Measurements from ENCODE around the gene C19orf73. TPM values are rescaled to one million over a fixed set of nuclear protein-coding genes. Genes with fewer than 3 reads are reported as not detected.
"Not testable (repeated sequence)": the region's sequence is repeated elsewhere in the genome, so short reads cannot be mapped to it uniquely, and the experiment has no call there.

The C19orf73 gene
- total RNA-seq, 1 experiment from 2014 or later: 0.15 TPM

DNA sequence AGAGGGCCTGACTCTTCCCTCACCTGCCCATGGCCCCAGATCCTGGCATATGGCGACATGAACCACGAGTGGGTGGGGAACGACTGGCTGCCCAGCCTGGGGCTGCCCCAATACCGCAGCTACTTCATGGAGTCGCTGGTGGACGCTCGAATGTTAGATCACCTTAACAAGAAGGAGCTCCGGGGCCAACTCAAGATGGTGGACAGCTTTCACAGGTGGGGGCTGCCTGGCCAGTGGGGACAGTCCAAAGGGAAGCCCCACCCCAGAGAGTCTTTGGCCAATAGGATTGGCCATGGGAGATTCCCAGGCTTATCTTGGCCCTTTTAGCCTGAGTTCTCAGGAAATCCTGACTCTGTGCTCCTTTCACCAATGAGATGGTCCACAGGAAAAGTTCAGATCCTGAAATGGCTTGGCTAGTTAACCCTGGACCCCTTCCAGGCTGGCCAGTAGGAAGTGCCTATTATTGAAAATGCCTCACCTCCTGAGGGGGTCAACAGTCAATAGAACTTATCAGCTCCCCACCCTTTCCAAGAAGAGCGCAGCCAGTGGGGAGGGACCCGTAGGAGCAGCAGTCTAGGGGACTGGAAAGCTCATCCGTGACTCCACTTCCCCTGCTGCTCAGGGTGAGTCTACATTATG, 29.2 kb upstream of the C19orf73 start:
- Histone ChIP-seq H3K27me3 (ENCODE audit: low read length) (no peaks in the 10 kb centered on the region), H3K4me2 (ENCODE audit: low read length) (peak overlapping the region; percentile 91), H2AFZ (ENCODE audit: low read length) (no peak overlapping the region), H4K20me1 (ENCODE audit: low read length) (no peaks in the 10 kb centered on the region), H3K4me3 (ENCODE audit: low read length) (peak overlapping the region; percentile 71; the same call in 1 of the 2 replicates), H3K36me3 (ENCODE audit: low read depth, low read length) (no peaks in the 10 kb centered on the region), H3K9ac (ENCODE audit: low read length) (no peak overlapping the region), H3K79me2 (ENCODE audit: low read length) (no peaks in the 10 kb centered on the region), H3K27ac (ENCODE audit: low read length) (no peak overlapping the region), H3K4me1 (ENCODE audit: insufficient read depth, low read length) (peaks cover 25% of the 10 kb centered on the region), H3K9me3 (ENCODE audit: low read length) (no peaks in the 10 kb centered on the region), H3K9me2 (replicated peaks; ENCODE audit: low read length) (no peaks in the 10 kb centered on the region), H3F3A (ENCODE audit: low read length, unreplicated experiment) (no peaks in the 10 kb centered on the region)
- ChIA-PET POLR2A (ENCODE audit: unreplicated experiment) (no interaction called here), CTCF (interaction anchor here (0.5 to 1.5 kb wide), 2 partner anchors 51 to 53 kb away, joined by 3 to 11 read pairs; no protein-coding TSS in a partner anchor)
- BruUV-seq (replicated peaks): no TSS peak
- intact Hi-C loops (cut with micrococcal nuclease): no loop called here
- no peak for DNase-seq
- no peak for ATAC-seq
- TF ChIP-seq EZH2phosphoT487 (IDR thresholded peaks at IDR 0.05; ENCODE audit: borderline replicate concordance, low read length) (no peak), CTCF (conservative IDR thresholded peaks at IDR 0.05; ENCODE audit: low read depth, low read length) (no peak), EZH2 (IDR thresholded peaks at IDR 0.05; ENCODE audit: low read length, unreplicated experiment) (no peak)

DNA sequence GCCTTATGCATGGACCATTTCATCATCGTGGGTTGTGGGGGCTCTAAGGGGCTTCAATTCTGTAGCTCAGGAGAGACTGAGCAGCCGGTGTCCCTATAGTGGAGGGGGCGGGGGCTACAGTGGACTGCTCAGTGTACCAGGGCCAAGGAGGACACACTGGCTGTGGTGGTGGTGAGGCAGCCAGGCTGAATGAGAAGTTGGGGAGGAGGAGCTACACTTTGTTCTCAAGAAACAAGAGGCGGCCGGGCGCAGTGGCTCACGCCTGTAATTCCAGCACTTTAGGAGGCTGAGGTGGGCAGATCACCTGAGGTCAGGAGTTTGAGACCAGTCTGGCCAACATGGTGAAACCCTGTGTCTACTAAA, 27.4 kb upstream of the C19orf73 start:
- H3K9me3 ChIP-seq (ENCODE audit: low read length); POLR2A ChIA-PET (ENCODE audit: unreplicated experiment); H3K4me2 ChIP-seq (ENCODE audit: low read length); BruUV-seq (replicated peaks); H3K9ac ChIP-seq (ENCODE audit: low read length); H2AFZ ChIP-seq (ENCODE audit: low read length); CTCF ChIA-PET; H3K27me3 ChIP-seq (ENCODE audit: low read length); H3K36me3 ChIP-seq (ENCODE audit: low read depth, low read length); H4K20me1 ChIP-seq (ENCODE audit: low read length); intact Hi-C loops (cut with micrococcal nuclease); H3K4me3 ChIP-seq (ENCODE audit: low read length); H3K79me2 ChIP-seq (ENCODE audit: low read length); H3F3A ChIP-seq (ENCODE audit: low read length, unreplicated experiment); DNase-seq; H3K9me2 ChIP-seq (replicated peaks; ENCODE audit: low read length); ATAC-seq; H3K27ac ChIP-seq (ENCODE audit: low read length): not testable (repeated sequence)
- peaks cover 24% of the 10 kb centered on the region for H3K4me1 ChIP-seq (ENCODE audit: insufficient read depth, low read length)

- intact Hi-C loops (cut with micrococcal nuclease): no loop called here
- Histone ChIP-seq H4K20me1 (ENCODE audit: low read length) (no peaks in the 10 kb centered on the region), H2AFZ (ENCODE audit: low read length) (peak overlapping the region; percentile 23; the same call in 1 of the 2 replicates), H3F3A (ENCODE audit: low read length, unreplicated experiment) (no peaks in the 10 kb centered on the region), H3K9ac (ENCODE audit: low read length) (no peak overlapping the region), H3K79me2 (ENCODE audit: low read length) (peaks cover 6% of the 10 kb centered on the region), H3K36me3 (ENCODE audit: low read depth, low read length) (no peaks in the 10 kb centered on the region; the same call in 1 of the 2 replicates), H3K27me3 (ENCODE audit: low read length) (no peaks in the 10 kb centered on the region), H3K4me1 (ENCODE audit: insufficient read depth, low read length) (peaks cover 18% of the 10 kb centered on the region), H3K27ac (ENCODE audit: low read length) (no peak overlapping the region), H3K9me2 (replicated peaks; ENCODE audit: low read length) (no peaks in the 10 kb centered on the region), H3K4me3 (ENCODE audit: low read length) (no peak overlapping the region), H3K9me3 (ENCODE audit: low read length) (no peaks in the 10 kb centered on the region), H3K4me2 (ENCODE audit: low read length) (peak overlapping the region; percentile 24; the same call in 1 of the 2 replicates)
- TF ChIP-seq EZH2 (IDR thresholded peaks at IDR 0.05; ENCODE audit: low read length, unreplicated experiment) (no peak), CTCF (conservative IDR thresholded peaks at IDR 0.05; ENCODE audit: low read depth, low read length) (peak; percentile 97), EZH2phosphoT487 (IDR thresholded peaks at IDR 0.05; ENCODE audit: borderline replicate concordance, low read length) (no peak)
- ChIA-PET POLR2A (ENCODE audit: unreplicated experiment) (no interaction called here), CTCF (interaction anchor here (0.6 kb wide), 1 partner anchor 19 kb away, joined by 4 read pairs; no protein-coding TSS in a partner anchor)
- ATAC-seq (no peak), DNase-seq (peak; percentile 74)
- no TSS peak for BruUV-seq (replicated peaks)
These were observed 26.8 kb upstream of the C19orf73 start for GRCh38 chr19:49145573-49146407.

All from PC-3 (cell line).